ENCODE data around the gene PPP1R2B.

The PPP1R2B gene

GRCh38 chr5:156879665-156880285 lies 29.7 kb downstream of the PPP1R2B start:
- DNase-seq (ENCODE audit: low read depth) = no peak

- DNase-seq (ENCODE audit: low read depth) = no peak
Measured at GRCh38 chr5:156883316-156883875, 33.3 kb downstream of the PPP1R2B start.

GRCh38 chr5:156888520-156888919 lies 38.4 kb downstream of the PPP1R2B start:
- no peak for DNase-seq (ENCODE audit: low read depth)

GRCh38 chr5:156892223-156892622 lies 42.1 kb downstream of the PPP1R2B start:
- DNase-seq (ENCODE audit: low read depth) = no peak

- no peak for DNase-seq (ENCODE audit: low read depth)
Measured at GRCh38 chr5:156892864-156893263, 42.8 kb downstream of the PPP1R2B start.

- DNase-seq (ENCODE audit: low read depth) = no peak
Measured at GRCh38 chr5:156893517-156893916, 43.4 kb downstream of the PPP1R2B start.

- no peak for DNase-seq (ENCODE audit: low read depth)
Measured at GRCh38 chr5:156896546-156896945, 46.5 kb downstream of the PPP1R2B start.

Measured in ELR (cell line).